ENCODE data around the gene ISX.

ISX gene

DNA sequence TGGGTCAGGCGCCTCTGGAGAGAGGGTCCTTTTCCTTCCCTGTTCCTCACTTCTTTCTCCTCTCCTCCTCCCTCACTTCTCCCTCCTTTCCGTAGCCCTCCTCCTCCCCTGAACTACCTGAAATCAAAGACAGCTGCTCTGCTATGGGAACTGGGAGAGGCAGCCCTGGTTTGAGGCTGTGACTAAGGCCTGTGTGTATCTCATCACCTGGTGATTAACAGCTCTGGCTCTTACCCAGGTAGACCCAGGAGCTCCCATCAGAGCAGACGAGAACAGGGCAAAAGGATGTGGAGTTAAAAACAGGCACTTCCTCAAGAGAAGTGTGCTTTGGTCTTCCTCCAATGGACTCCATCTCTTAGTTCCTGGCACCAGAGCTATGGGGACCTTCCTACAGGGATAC lies 5.8 kb downstream of the ISX start:
- Histone ChIP-seq H3K4me3 (ENCODE audit: low read length) (no peak overlapping the region), H3K27me3 (ENCODE audit: control insufficient read depth, insufficient read depth, low read length) (no peaks in the 10 kb centered on the region), H3K36me3 (ENCODE audit: control insufficient read depth, insufficient read depth, low read length) (no peaks in the 10 kb centered on the region), H3K9me3 (ENCODE audit: control insufficient read depth, insufficient read depth, low read length) (no peaks in the 10 kb centered on the region), H3K4me1 (ENCODE audit: control insufficient read depth, insufficient read depth, low read length) (no peaks in the 10 kb centered on the region), H3K27ac (ENCODE audit: low read length) (no peak overlapping the region)
- no CpG with 5 or more reads among the region's 3 CpGs for WGBS (ENCODE audit: insufficient coverage, insufficient read length)
- DNase-seq (ENCODE audit: low read depth, low spot score) = no peak

DNA sequence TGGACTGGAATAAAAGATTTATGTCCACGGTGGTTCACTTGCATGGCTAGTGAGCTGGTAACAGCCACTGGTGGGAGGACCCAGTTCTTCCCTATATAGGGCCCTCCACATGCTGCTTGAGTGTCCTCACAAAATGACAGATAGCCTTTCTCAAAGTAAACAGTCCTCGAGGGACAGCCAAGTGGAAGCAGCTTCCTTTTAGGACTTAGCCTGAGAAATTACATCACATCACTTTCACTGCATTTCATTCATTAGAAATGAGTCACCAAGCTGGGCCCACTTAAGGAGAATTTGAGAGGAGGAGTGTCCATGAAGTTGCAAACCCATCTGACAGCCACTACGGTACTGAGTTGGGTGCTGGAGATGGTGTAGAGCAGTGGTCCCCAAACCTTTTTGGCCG lies 7.0 kb downstream of the ISX start:
- WGBS (ENCODE audit: insufficient coverage, insufficient read length) = no CpG with 5 or more reads among the region's 4 CpGs
- Histone ChIP-seq H3K9me3 (ENCODE audit: control insufficient read depth, insufficient read depth, low read length) (no peaks in the 10 kb centered on the region), H3K4me3 (ENCODE audit: low read length) (no peak overlapping the region), H3K27me3 (ENCODE audit: control insufficient read depth, insufficient read depth, low read length) (no peaks in the 10 kb centered on the region), H3K4me1 (ENCODE audit: control insufficient read depth, insufficient read depth, low read length) (no peaks in the 10 kb centered on the region), H3K27ac (ENCODE audit: low read length) (no peak overlapping the region), H3K36me3 (ENCODE audit: control insufficient read depth, insufficient read depth, low read length) (no peaks in the 10 kb centered on the region)
- no peak for DNase-seq (ENCODE audit: low read depth, low spot score)

DNA sequence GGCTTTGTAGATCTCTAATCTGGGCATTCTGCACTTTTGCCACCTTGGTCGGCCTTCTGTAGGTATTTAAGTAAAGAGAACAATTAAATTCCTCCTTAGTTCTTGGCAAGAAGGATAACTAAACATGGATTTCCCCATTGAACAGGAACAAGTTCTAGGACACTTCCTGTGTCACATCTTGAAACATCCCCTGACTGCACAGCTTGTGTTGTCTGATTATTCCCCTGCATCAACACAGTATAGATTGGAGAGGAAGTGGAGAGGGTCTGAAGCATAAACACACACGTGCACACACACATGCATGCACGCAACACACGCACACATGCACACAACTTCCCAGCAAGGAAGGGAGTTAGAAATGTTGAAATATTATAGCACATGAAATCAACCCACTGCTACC lies 8.6 kb downstream of the ISX start:
- H3K4me1 ChIP-seq (ENCODE audit: control insufficient read depth, insufficient read depth, low read length) = no peaks in the 10 kb centered on the region
- H3K4me3 ChIP-seq (ENCODE audit: low read length) = no peak overlapping the region
- no peaks in the 10 kb centered on the region for H3K9me3 ChIP-seq (ENCODE audit: control insufficient read depth, insufficient read depth, low read length)
- no peaks in the 10 kb centered on the region for H3K27me3 ChIP-seq (ENCODE audit: control insufficient read depth, insufficient read depth, low read length)
- H3K36me3 ChIP-seq (ENCODE audit: control insufficient read depth, insufficient read depth, low read length) = no peaks in the 10 kb centered on the region
- no peak overlapping the region for H3K27ac ChIP-seq (ENCODE audit: low read length)
- no CpG with 5 or more reads among the region's 4 CpGs for WGBS (ENCODE audit: insufficient coverage, insufficient read length)
- DNase-seq (ENCODE audit: low read depth, low spot score) = no peak

DNA sequence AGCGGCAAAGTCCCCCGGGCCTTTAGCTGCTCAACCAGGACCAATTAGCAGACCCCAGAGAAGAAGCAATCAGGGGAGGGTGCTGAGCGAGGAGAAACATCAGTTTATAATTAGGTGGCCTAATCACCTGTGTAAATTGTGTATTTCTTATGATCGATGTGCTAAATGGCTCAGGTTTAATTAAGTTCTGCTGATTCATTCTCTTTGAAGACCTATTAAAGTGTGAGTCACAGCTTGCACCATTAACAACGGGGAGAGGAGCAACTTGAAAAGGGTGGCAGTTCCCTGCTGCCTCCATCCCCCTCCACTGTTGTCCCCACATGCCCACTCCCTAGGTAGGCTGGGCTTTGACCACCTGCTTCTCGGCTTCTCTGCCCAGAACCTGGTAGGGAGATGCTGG lies 10.7 kb downstream of the ISX start:
- Histone ChIP-seq H3K4me1 (ENCODE audit: control insufficient read depth, insufficient read depth, low read length) (no peaks in the 10 kb centered on the region), H3K27ac (ENCODE audit: low read length) (no peak overlapping the region), H3K9me3 (ENCODE audit: control insufficient read depth, insufficient read depth, low read length) (no peaks in the 10 kb centered on the region), H3K27me3 (ENCODE audit: control insufficient read depth, insufficient read depth, low read length) (no peaks in the 10 kb centered on the region), H3K4me3 (ENCODE audit: low read length) (no peak overlapping the region), H3K36me3 (ENCODE audit: control insufficient read depth, insufficient read depth, low read length) (no peaks in the 10 kb centered on the region)
- WGBS (ENCODE audit: insufficient coverage, insufficient read length) = no CpG with 5 or more reads among the region's 6 CpGs
- no peak for DNase-seq (ENCODE audit: low read depth, low spot score)

DNA sequence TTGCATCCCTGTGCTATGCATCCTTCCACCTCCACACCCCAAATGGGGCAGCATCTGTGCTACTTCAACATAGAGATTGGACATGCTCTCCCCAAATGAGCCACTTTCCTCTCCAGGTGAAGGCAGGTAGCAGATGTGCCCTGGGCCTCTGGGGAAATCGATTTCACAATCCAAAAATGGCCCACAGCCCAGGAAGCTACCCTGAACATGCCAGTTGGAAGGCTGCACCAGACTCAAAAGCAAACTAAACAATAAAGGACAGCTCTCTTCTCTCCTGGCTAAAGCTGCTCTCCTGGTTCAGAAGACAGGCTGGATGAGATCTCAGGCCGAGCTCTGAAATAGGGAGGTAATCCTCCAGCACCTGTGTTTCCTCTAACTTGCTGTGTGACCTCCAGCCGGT lies 19.7 kb downstream of the ISX start:
- Histone ChIP-seq H3K4me3 (ENCODE audit: low read length) (no peak overlapping the region), H3K27ac (ENCODE audit: low read length) (no peak overlapping the region), H3K4me1 (ENCODE audit: control insufficient read depth, insufficient read depth, low read length) (no peaks in the 10 kb centered on the region), H3K9me3 (ENCODE audit: control insufficient read depth, insufficient read depth, low read length) (no peaks in the 10 kb centered on the region), H3K27me3 (ENCODE audit: control insufficient read depth, insufficient read depth, low read length) (no peaks in the 10 kb centered on the region), H3K36me3 (ENCODE audit: control insufficient read depth, insufficient read depth, low read length) (no peaks in the 10 kb centered on the region)
- no CpG with 5 or more reads among the region's 3 CpGs for WGBS (ENCODE audit: insufficient coverage, insufficient read length)
- no peak for DNase-seq (ENCODE audit: low read depth, low spot score)

DNA sequence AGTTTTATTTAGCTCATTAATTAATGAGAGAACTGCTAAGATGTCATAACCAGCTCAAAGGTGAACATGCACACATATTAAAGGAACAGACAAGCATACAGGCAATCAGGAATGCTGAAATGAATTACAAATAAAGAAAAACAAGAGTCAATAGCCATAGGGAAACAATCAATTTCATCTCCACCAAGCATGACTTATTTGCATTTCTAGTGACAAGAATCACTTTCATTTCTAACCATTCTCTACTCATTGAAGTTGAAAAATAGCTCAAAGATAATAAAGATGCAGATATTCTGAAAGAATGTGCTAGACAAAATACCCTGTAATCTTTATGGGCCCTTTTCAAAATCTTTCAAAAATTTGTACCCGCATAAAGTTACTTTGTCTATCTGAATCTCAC lies 23.2 kb downstream of the ISX start:
- WGBS (ENCODE audit: insufficient coverage, insufficient read length) = no CpG with 5 or more reads among the region's 1 CpG
- no peak for DNase-seq (ENCODE audit: low read depth, low spot score)
- Histone ChIP-seq H3K36me3 (ENCODE audit: control insufficient read depth, insufficient read depth, low read length) (no peaks in the 10 kb centered on the region), H3K4me3 (ENCODE audit: low read length) (no peak overlapping the region), H3K9me3 (ENCODE audit: control insufficient read depth, insufficient read depth, low read length) (no peaks in the 10 kb centered on the region), H3K27me3 (ENCODE audit: control insufficient read depth, insufficient read depth, low read length) (no peaks in the 10 kb centered on the region), H3K27ac (ENCODE audit: low read length) (no peak overlapping the region), H3K4me1 (ENCODE audit: control insufficient read depth, insufficient read depth, low read length) (no peaks in the 10 kb centered on the region)

DNA sequence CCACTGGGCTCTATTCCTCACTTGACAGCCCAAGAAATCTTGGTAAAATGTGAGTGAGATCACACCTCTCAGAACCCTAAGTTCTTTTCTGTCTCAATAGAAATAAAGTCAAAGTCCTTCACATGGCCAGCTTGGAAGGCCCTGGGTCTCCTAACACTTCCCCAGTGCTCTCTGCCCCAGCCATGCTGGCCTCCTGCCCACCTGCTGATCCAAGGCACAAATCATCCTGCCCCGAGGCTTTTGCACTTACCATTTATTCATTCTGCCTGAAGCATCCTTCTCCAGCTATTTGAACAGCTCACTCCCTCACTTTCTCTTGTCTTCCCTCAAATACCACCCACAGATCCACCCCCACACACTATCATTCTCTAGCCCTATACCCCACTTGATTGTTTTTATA lies 26.4 kb downstream of the ISX start:
- H3K27ac ChIP-seq (ENCODE audit: low read length) = no peak overlapping the region
- WGBS (ENCODE audit: insufficient coverage, insufficient read length) = no CpG with 5 or more reads among the region's 1 CpG

DNA sequence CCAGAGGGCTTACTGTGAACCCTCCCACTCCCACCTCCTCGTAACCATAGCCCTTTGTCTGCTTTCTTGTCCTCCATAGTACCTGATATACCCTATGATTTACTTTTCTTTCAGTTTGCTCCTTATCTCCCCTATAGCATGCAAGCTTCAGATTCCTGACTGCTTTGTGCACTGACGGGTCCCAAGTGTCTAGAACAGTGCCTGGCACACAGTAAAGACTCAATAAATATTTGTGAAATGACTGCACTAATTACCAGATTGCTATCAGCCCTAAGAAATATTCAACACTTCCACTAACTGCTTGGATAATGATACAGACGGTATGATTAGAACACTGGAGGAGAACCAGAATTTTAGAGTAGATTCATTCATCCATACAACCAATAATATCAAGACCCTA lies 33.0 kb downstream of the ISX start:
- no peak for DNase-seq (ENCODE audit: low read depth, low spot score)
- Histone ChIP-seq H3K27ac (ENCODE audit: low read length) (no peak overlapping the region), H3K4me3 (ENCODE audit: low read length) (no peak overlapping the region), H3K4me1 (ENCODE audit: control insufficient read depth, insufficient read depth, low read length) (no peaks in the 10 kb centered on the region), H3K9me3 (ENCODE audit: control insufficient read depth, insufficient read depth, low read length) (no peaks in the 10 kb centered on the region), H3K36me3 (ENCODE audit: control insufficient read depth, insufficient read depth, low read length) (no peaks in the 10 kb centered on the region), H3K27me3 (ENCODE audit: control insufficient read depth, insufficient read depth, low read length) (no peaks in the 10 kb centered on the region)
- WGBS (ENCODE audit: insufficient coverage, insufficient read length) = no CpG with 5 or more reads among the region's 3 CpGs

More for the DNA sequence above, 26.4 kb downstream of the ISX start:
- no peak for DNase-seq (ENCODE audit: low read depth, low spot score)
- H3K36me3 ChIP-seq (ENCODE audit: control insufficient read depth, insufficient read depth, low read length) = no peaks in the 10 kb centered on the region
- no peaks in the 10 kb centered on the region for H3K4me1 ChIP-seq (ENCODE audit: control insufficient read depth, insufficient read depth, low read length)
- no peaks in the 10 kb centered on the region for H3K9me3 ChIP-seq (ENCODE audit: control insufficient read depth, insufficient read depth, low read length)
- no peak overlapping the region for H3K4me3 ChIP-seq (ENCODE audit: low read length)
- no peaks in the 10 kb centered on the region for H3K27me3 ChIP-seq (ENCODE audit: control insufficient read depth, insufficient read depth, low read length)

DNA sequence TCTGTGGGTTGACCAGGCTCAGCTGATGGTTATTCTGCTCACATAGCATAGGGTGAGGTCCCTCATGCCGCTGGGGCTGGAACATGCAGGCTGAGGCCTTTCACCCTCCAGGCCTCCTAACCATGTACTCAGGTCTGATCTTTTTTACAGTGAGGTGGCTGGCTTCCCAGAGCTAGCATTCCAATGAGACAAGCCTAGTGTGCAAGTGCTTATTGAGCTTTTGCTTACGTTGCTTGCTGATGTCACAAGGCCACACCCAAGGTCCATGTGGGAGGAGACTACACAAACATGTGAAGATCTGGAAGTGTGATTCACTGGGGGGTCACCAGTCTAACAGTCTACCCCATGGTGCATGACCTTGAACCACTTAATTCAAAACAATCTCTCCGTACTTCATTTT lies 33.9 kb downstream of the ISX start:
- H3K36me3 ChIP-seq (ENCODE audit: control insufficient read depth, insufficient read depth, low read length) = no peaks in the 10 kb centered on the region
- DNase-seq (ENCODE audit: low read depth, low spot score) = no peak
- WGBS (ENCODE audit: insufficient coverage, insufficient read length) = no CpG with 5 or more reads among the region's 3 CpGs
- H3K9me3 ChIP-seq (ENCODE audit: control insufficient read depth, insufficient read depth, low read length) = no peaks in the 10 kb centered on the region
- H3K27ac ChIP-seq (ENCODE audit: low read length) = no peak overlapping the region
- H3K4me3 ChIP-seq (ENCODE audit: low read length) = no peak overlapping the region
- H3K4me1 ChIP-seq (ENCODE audit: control insufficient read depth, insufficient read depth, low read length) = no peaks in the 10 kb centered on the region
- no peaks in the 10 kb centered on the region for H3K27me3 ChIP-seq (ENCODE audit: control insufficient read depth, insufficient read depth, low read length)

DNA sequence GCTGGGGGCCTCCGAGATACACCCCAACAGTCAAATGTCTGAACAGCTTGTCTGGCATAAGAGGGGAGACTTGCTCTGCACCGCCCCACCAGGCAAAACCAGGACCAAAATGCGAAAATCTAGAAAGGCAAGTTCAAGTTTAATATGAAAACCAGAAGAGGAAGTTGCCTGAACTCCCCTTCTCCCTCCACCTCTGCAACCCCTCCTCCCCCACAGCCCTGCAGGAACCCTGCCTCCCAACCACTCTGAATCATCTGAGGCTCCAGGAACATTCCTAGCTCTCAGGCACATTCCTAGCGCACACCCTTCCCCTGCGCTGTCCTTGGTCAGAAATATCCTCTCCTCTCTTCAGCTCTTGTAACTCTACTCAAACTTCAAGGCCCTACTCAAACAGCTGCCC lies 36.7 kb downstream of the ISX start:
- Histone ChIP-seq H3K36me3 (ENCODE audit: control insufficient read depth, insufficient read depth, low read length) (no peaks in the 10 kb centered on the region), H3K4me3 (ENCODE audit: low read length) (no peak overlapping the region), H3K27ac (ENCODE audit: low read length) (no peak overlapping the region), H3K27me3 (ENCODE audit: control insufficient read depth, insufficient read depth, low read length) (no peaks in the 10 kb centered on the region), H3K4me1 (ENCODE audit: control insufficient read depth, insufficient read depth, low read length) (no peaks in the 10 kb centered on the region), H3K9me3 (ENCODE audit: control insufficient read depth, insufficient read depth, low read length) (no peaks in the 10 kb centered on the region)
- peak; percentile 13 for DNase-seq (ENCODE audit: low read depth, low spot score)
- WGBS (ENCODE audit: insufficient coverage, insufficient read length) = no CpG with 5 or more reads among the region's 5 CpGs

DNA sequence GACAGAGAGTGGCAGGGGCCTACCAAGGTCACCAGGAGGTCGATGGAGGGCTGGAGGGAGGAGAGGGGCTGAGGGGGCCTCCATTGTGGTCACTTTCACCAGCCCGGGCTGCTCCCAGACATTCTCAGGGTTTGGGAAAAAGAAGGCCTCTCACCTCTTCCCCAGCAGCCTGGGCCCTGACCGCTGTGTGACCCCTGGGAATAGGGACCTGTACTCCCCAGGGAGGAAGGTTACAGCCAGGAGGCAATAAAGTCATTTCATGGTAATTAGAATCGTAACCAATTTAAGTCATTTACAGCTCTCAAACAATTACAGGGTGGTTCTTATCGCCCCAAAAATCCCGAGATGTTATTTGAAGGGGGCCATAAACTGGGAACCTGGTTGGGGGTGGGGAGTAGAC lies 37.8 kb downstream of the ISX start:
- H3K27ac ChIP-seq (ENCODE audit: low read length) = no peak overlapping the region
- H3K4me3 ChIP-seq (ENCODE audit: low read length) = no peak overlapping the region
- DNase-seq (ENCODE audit: low read depth, low spot score) = no peak
- WGBS (ENCODE audit: insufficient coverage, insufficient read length) = no CpG with 5 or more reads among the region's 6 CpGs
- no peaks in the 10 kb centered on the region for H3K27me3 ChIP-seq (ENCODE audit: control insufficient read depth, insufficient read depth, low read length)
- no peaks in the 10 kb centered on the region for H3K9me3 ChIP-seq (ENCODE audit: control insufficient read depth, insufficient read depth, low read length)
- H3K36me3 ChIP-seq (ENCODE audit: control insufficient read depth, insufficient read depth, low read length) = no peaks in the 10 kb centered on the region
- H3K4me1 ChIP-seq (ENCODE audit: control insufficient read depth, insufficient read depth, low read length) = no peaks in the 10 kb centered on the region
